Testis (tissue), 2 donors: ENCODE results near the gene VENTX.

Source experiments
- CTCF ChIP-seq, 3 experiments: fragments of 450-650 bp in 2 of 3; fragments of 200-600 bp in 1 of 3; sonication (generic) in 1 of 3; IDR thresholded peaks; one replicate each; pipeline ENCODE4 v1.5.1; 2016 to 2019; ENCODE audit warnings: antibody characterized with exemption in 3 of 3, mild to moderate bottlenecking in 2 of 3, moderate library complexity in 1 of 3
- POLR2A ChIP-seq: fragments of 450-650 bp; IDR thresholded peaks from one replicate; pipeline ENCODE4 v1.6.1; 2017; ENCODE audit warnings: antibody characterized with exemption, mild to moderate bottlenecking, moderate library complexity

GRCh38 chr10:133189256-133189655 is 48.4 kb upstream of the VENTX start:
- TF ChIP-seq CTCF (IDR thresholded peaks at IDR 0.05), result no peak
- no peak for TF ChIP-seq POLR2A
